K562 (cell line): ENCODE results near the gene PINK1. TPM values are rescaled to one million over a fixed set of nuclear protein-coding genes. Genes with fewer than 3 reads are reported as not detected.

Experiments
- CHD2 ChIP-seq: IDR thresholded peaks from 2 replicates; pipeline ENCODE4 v1.6.1; 2011; ENCODE audit warnings: low read depth, low read length
- REST ChIP-seq, 2 experiments: fragments of 450-650 bp; formaldehyde crosslinking in 1 of 2; IDR thresholded peaks; 2 replicates each; pipeline versions ENCODE4 v1.4.0 to v1.6.1; 2014 to 2020; ENCODE audit warnings: mild to moderate bottlenecking in 2 of 2, borderline replicate concordance in 1 of 2, low read depth in 1 of 2
- TCF7 ChIP-seq: sonication (generic); IDR thresholded peaks from 2 replicates; pipeline ENCODE4 v1.6.1; 2016; ENCODE audit warnings: antibody characterized with exemption, borderline replicate concordance
- polyA plus RNA-seq, 8 experiments: library from polyadenylated mRNA; depleted of rRNA in 4 of 8; stranded (reverse) in 5 of 8; unstranded in 3 of 8; fragments of >200 nt; fragmentation: Nextera tagmentation in 2 of 8; fragmentation: Illumina TruSeq in 1 of 8; extraction: Ambion mirVana in 2 of 8; extraction: Trizol in 1 of 8; gene quantifications; 2 replicates each; pipeline versions ENCODE4 v1.2.1 to v1.2.3, GENCODE V29; 2011 to 2014; ENCODE audit warnings: inconsistent platforms in 1 of 8, missing spikeins in 1 of 8
- total RNA-seq, 7 experiments: library from RNA; depleted of rRNA in 6 of 7; stranded (reverse); fragments of >200 nt in 6 of 7; fragmentation: Illumina TruSeq in 2 of 7; extraction: Trizol in 2 of 7; gene quantifications; 2 replicates each; pipeline versions ENCODE4 v1.2.1 to v1.2.3, GENCODE V29; 2011 to 2021; ENCODE audit warnings: low replicate concordance in 1 of 7

The PINK1 gene
- total and polyA plus RNA-seq, 9 of the 15 experiments (the other 6 are each of a cell fraction or from before 2014, with no cell fraction given): 1.5 to 11.3 (median 6.8) TPM

GRCh38 chr1:20609541-20609940 is 23.7 kb upstream of the PINK1 start (continued):
- TF ChIP-seq REST (IDR thresholded peaks at IDR 0.05; ENCODE audit: borderline replicate concordance): no peak
- no peak for TF ChIP-seq REST (CRISPR knock-in tag; IDR thresholded peaks at IDR 0.05; ENCODE audit: low read depth)
- no peak for TF ChIP-seq TCF7
- TF ChIP-seq CHD2: no peak
